ENCODE measurements around the gene ZNF432.
A peak's percentile ranks its signal among the peaks of the same experiment; 100 is the strongest.
"Not testable (repeated sequence)": the region's sequence is repeated elsewhere in the genome, so short reads cannot be mapped to it uniquely, and the experiment has no call there.

Gene ZNF432

GRCh38 chr19:52034051-52034728 lies 14.4 kb downstream of the ZNF432 start:
- Histone ChIP-seq H3K27me3 (replicated peaks; ENCODE audit: control insufficient read depth, insufficient read depth, low read length) (no peaks in the 10 kb centered on the region), H3K4me3 (replicated peaks; ENCODE audit: low read depth, low read length) (no peak overlapping the region), H3K36me3 (ENCODE audit: control insufficient read depth, insufficient read depth, low read length) (peaks cover 2% of the 10 kb centered on the region)
- no peak for DNase-seq (ENCODE audit: extremely low read depth, insufficient read length)
- TF ChIP-seq, protein P1, sequence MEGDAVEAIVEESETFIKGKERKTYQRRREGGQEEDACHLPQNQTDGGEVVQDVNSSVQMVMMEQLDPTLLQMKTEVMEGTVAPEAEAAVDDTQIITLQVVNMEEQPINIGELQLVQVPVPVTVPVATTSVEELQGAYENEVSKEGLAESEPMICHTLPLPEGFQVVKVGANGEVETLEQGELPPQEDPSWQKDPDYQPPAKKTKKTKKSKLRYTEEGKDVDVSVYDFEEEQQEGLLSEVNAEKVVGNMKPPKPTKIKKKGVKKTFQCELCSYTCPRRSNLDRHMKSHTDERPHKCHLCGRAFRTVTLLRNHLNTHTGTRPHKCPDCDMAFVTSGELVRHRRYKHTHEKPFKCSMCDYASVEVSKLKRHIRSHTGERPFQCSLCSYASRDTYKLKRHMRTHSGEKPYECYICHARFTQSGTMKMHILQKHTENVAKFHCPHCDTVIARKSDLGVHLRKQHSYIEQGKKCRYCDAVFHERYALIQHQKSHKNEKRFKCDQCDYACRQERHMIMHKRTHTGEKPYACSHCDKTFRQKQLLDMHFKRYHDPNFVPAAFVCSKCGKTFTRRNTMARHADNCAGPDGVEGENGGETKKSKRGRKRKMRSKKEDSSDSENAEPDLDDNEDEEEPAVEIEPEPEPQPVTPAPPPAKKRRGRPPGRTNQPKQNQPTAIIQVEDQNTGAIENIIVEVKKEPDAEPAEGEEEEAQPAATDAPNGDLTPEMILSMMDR (IDR thresholded peaks at IDR 0.05; ENCODE audit: insufficient read depth, low read length, poor library complexity, severe bottlenecking): no peak

DNA sequence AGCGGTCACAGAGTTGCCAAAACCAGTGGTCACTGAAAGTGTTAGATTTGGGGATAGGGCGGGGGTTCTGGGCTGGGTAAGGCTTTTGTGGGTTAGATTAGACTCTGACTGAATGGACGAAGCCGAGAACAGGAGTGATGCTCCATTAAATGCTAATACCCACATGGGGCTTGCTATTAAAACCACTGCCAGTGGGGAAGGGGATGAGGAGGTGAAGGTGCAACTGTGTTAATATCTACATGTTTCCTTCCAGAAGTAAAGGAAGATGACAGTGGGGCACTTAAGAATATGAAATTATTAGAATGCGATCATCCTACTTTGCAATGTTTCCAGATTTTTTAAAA lies 19.9 kb downstream of the ZNF432 start:
- no peak for DNase-seq (ENCODE audit: extremely low read depth, insufficient read length)
- Histone ChIP-seq H3K4me3 (replicated peaks; ENCODE audit: low read depth, low read length) (peak overlapping the region; percentile 97), H3K36me3 (ENCODE audit: control insufficient read depth, insufficient read depth, low read length) (peaks cover 4% of the 10 kb centered on the region)

GRCh38 chr19:52028027-52028779 lies 20.4 kb downstream of the ZNF432 start, which contains the start of gene ZNF614:
Gene ZNF614, minus strand, starts transcription at chr19:52028379. Its CDS starts 2,634 bp downstream, at chr19:52025745.
- Histone ChIP-seq H3K36me3 (ENCODE audit: control insufficient read depth, insufficient read depth, low read length) (peaks cover 4% of the 10 kb centered on the region), H3K27me3 (replicated peaks; ENCODE audit: control insufficient read depth, insufficient read depth, low read length) (no peaks in the 10 kb centered on the region), H3K4me3 (replicated peaks; ENCODE audit: low read depth, low read length) (peak within 1 kb of the TSS; percentile 97)
- peak; percentile 89 for DNase-seq (ENCODE audit: extremely low read depth, insufficient read length)
- TF ChIP-seq, protein P1 (IDR thresholded peaks at IDR 0.05; ENCODE audit: insufficient read depth, low read length, poor library complexity, severe bottlenecking): no peak

More for the DNA sequence above, 19.9 kb downstream of the ZNF432 start:
- H3K27me3 ChIP-seq (replicated peaks; ENCODE audit: control insufficient read depth, insufficient read depth, low read length): no peaks in the 10 kb centered on the region
- TF ChIP-seq, protein P1 (IDR thresholded peaks at IDR 0.05; ENCODE audit: insufficient read depth, low read length, poor library complexity, severe bottlenecking): no peak

GRCh38 chr19:52026255-52026990 lies 22.2 kb downstream of the ZNF432 start:
- not testable (repeated sequence) for H3K27me3 ChIP-seq (replicated peaks; ENCODE audit: control insufficient read depth, insufficient read depth, low read length); H3K4me3 ChIP-seq (replicated peaks; ENCODE audit: low read depth, low read length); H3K36me3 ChIP-seq (ENCODE audit: control insufficient read depth, insufficient read depth, low read length); DNase-seq (ENCODE audit: extremely low read depth, insufficient read length)

DNA sequence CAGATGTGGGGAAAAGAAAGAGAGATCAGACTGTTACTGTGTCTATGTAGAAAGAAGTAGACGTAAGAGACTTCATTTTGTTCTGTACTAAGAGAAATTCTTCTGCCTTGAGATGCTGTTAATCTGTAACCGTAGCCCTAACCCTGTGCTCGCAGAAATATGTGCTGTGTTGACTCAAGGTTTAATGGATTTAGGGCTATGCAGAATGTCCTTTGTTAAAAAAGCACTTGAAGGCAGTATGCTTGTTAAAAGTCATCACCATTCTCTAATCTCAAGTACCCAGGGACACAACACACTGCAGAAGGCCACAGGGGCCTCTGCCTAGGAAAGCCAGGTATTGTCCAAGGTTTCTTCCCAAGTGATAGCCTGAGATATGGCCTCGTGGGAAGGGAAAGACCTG lies 24.2 kb downstream of the ZNF432 start:
- H3K36me3 ChIP-seq (ENCODE audit: control insufficient read depth, insufficient read depth, low read length): peaks cover 12% of the 10 kb centered on the region
- not testable (repeated sequence) for DNase-seq (ENCODE audit: extremely low read depth, insufficient read length); H3K4me3 ChIP-seq (replicated peaks; ENCODE audit: low read depth, low read length)

GRCh38 chr19:52022193-52022592 lies 26.4 kb downstream of the ZNF432 start:
- DNase-seq (ENCODE audit: extremely low read depth, insufficient read length): no peak
- TF ChIP-seq, protein P1 (IDR thresholded peaks at IDR 0.05; ENCODE audit: insufficient read depth, low read length, poor library complexity, severe bottlenecking): no peak
- no peaks in the 10 kb centered on the region for H3K27me3 ChIP-seq (replicated peaks; ENCODE audit: control insufficient read depth, insufficient read depth, low read length)
- no peak overlapping the region for H3K4me3 ChIP-seq (replicated peaks; ENCODE audit: low read depth, low read length)
- H3K36me3 ChIP-seq (ENCODE audit: control insufficient read depth, insufficient read depth, low read length): peaks cover 21% of the 10 kb centered on the region

More for the DNA sequence above, 24.2 kb downstream of the ZNF432 start:
- H3K27me3 ChIP-seq (replicated peaks; ENCODE audit: control insufficient read depth, insufficient read depth, low read length): not testable (repeated sequence)
